Embryonic facial prominence (tissue), 1 donor: ENCODE results near the gene FAM168A.

Experiments
- DNase-seq: peaks from one replicate; pipeline ENCODE4 v3.0.0-alpha.2; 2016; ENCODE audit errors: extremely low spot score

The FAM168A gene

GRCh38 chr11:73367482-73368024 is 230.4 kb downstream of the FAM168A start:
- no peak for DNase-seq

- DNase-seq = no peak
These were observed 231.0 kb downstream of the FAM168A start for GRCh38 chr11:73366953-73367352.

DNA sequence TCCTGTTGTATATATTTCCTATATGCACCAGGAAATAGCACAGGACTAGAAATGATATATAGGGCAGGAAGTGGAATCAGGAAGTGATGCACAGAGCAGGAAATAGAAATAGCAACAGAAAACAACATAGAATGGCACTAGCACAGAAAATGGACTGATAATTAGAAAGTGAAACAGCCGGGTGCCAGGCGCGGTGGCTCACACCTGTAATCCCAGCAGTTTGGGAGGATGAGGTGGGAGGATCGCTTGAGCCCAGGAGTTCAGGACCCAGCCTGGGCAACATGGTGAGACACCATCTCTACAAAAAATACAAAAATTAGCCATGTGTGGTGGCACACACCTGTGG is 231.7 kb downstream of the FAM168A start:
- no peak for DNase-seq

DNA sequence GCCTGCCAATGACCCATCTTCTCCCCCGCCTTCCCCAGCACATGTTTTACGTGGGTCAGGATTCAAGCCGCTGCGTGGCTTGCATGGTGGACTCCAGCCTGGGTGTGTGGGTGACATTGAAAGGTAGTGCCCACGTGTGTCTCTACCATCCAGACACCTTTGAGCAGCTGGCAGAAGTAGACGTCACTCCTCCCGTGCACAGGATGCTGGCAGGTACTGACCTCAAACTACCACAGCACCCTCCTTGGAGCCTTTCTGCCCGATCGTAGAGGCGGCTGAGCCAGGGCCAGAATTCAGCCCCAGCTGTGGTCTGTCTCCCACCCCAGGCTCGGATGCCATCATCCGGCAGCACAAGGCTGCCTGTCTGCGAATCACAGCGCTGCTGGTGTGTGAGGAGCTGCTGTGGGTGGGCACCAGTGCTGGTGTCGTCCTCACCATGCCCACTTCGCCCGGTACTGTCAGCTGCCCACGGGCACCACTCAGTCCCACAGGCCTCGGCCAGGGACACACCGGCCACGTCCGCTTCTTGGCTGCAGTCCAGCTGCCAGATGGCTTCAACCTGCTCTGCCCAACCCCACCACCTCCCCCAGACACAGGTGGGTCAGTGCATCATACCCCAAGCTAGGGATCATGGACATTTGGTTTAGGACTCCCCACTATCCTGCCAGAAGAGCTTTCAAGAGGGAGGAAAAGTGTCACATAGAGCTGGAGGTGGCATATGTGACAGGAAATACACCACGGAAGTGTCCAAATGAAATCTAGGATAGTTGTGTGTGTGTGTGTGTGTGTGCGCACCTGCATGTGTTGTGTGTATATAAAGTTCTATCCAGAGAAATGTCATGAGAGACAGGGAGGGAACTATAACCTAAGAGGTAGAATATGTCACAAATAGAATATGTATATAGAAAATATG is 232.3 kb downstream of the FAM168A start:
- DNase-seq = no peak

GRCh38 chr11:73363147-73363546 is 234.8 kb downstream of the FAM168A start:
- DNase-seq = no peak

- no peak for DNase-seq
These were observed 235.7 kb downstream of the FAM168A start for GRCh38 chr11:73361953-73362776.

- no peak for DNase-seq
These were observed 237.1 kb downstream of the FAM168A start for GRCh38 chr11:73360743-73361369.

GRCh38 chr11:73359930-73360742 is 237.8 kb downstream of the FAM168A start:
- DNase-seq = no peak

GRCh38 chr11:73359341-73359740 is 238.6 kb downstream of the FAM168A start:
- DNase-seq = no peak

- no peak for DNase-seq
These were observed 239.8 kb downstream of the FAM168A start for GRCh38 chr11:73358071-73358470.

- no peak for DNase-seq
These were observed 240.7 kb downstream of the FAM168A start for GRCh38 chr11:73356979-73357860.

GRCh38 chr11:73355109-73355508 is 242.8 kb downstream of the FAM168A start:
- DNase-seq = no peak

- no peak for DNase-seq
These were observed 244.5 kb downstream of the FAM168A start for GRCh38 chr11:73353422-73353821.

DNA sequence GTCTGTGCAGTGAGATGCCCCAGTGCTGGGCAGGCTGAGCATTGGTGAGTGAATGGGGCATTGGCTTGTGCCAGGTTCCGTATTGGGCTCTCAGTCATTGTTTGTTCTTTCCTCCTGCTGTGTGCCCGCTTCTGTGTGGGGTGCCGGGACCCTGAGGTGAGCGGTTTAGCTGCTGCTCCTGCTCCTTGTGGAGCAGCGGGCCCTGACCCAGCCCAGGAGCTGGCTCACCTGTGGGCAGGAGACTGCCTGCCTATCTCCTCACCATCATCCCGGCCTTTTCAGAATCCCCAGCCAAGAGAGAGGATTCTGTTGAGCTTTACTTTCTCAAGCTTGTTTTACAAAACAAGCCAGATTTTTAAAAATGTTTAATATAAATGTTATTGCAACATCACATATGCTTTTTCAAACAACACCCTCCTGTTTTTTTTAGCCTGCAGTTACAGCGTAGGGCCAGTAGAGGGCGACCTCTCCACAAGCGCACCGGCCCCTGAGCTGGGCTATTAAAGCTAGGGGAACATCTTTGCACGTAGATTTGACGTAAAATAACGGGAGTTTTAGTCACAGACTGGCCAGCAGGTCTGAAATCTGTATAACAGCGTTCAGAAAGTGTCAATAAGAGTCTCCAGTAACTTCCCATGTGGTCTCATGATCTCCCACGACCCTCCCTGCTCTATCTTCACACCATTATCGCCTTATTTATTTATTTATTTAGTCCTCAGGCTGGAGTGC is 246.8 kb downstream of the FAM168A start:
- peak; percentile 54 for DNase-seq
